Epidermal melanocyte (primary cell): ENCODE measurements around the gene SVOPL.
"Not testable (repeated sequence)": the region's sequence is repeated elsewhere in the genome, so short reads cannot be mapped to it uniquely, and the experiment has no call there.

Experiments
- DNase-seq: peaks from one replicate; pipeline ENCODE4 v3.0.0; 2011; ENCODE audit warnings: low spot score; ENCODE audit not compliant: insufficient read length

Gene SVOPL

GRCh38 chr7:138700857-138701536 is at the start of gene SVOPL:
Gene SVOPL, minus strand, starts transcription at chr7:138701362. Its CDS starts 22,317 bp downstream, at chr7:138679045.
- DNase-seq, result no peak

DNA sequence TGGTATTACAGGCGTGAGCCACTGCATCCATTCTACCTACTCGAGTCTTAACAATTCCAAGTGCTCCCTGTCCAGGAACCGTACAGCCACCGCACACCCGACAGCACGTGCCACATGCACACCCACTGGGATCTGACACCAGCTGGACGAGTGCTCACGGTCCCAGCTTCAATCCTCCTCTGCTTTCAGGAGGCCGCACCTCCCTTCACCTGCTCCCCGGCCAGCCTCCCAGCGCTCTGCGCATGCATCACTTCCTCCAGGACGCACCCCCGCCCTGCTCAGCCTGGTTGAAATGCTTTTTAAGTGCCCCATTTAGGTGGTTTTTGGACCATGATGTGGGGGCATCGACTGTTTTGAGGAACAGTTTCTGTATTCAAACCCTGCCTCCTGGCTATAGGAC is 49.3 kb upstream of the SVOPL start:
- no peak for DNase-seq

DNA sequence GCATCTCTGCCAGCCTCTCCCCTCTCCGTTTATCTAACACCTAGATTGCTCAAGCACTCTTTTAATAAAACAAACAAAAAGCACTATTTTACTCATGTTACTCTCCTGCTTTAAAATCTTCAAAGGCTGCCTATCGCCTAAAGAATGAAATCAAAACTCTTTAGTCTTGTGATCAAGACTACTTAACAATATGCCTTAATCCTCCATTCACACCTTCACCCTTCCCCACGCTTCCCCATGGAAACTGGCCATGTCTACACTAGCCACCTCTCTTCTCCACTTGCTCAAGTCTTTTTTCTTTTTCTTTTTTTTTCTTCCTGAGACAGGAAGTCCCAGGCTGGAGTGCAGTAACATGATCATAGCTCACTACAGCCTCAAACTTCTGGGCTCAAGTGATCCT is 48.8 kb upstream of the SVOPL start:
- no peak for DNase-seq

- DNase-seq, result no peak
Measured at GRCh38 chr7:138748666-138749065, 47.5 kb upstream of the SVOPL start.

GRCh38 chr7:138746073-138746472 is 44.9 kb upstream of the SVOPL start:
- DNase-seq, result no peak

DNA sequence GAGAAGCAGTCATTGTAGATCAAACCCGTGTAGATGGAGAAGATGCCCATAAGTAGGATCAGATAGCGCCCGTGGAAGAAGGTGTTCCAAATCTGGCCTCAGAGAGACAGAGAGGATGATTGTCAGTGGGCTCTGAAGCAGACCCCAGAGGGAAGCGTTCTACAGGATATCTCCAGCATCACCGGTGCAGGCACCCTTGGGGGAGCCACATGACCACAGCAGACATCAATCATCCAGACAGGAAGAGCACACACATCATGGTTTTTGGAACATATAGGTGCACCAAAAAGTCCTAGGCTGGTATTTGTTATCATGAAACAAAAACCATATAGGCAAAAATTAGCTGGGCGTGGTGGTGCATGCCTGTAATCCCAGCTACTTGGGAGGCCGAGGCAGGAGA is 44.0 kb upstream of the SVOPL start:
- DNase-seq, result no peak

DNA sequence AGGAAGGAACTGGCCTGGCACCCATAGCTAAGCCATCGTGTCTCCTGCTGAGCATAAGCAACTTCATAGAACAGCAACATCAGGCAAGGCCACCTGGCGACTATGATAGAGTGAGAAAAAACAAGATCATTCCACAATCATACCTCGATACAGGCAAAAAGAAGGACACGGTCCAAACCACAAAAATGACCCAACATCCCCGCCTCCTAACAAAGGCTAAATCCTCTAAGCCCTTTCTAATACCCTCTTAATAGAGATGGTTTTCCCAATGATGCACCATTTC is 40.2 kb upstream of the SVOPL start:
- DNase-seq, result no peak

DNA sequence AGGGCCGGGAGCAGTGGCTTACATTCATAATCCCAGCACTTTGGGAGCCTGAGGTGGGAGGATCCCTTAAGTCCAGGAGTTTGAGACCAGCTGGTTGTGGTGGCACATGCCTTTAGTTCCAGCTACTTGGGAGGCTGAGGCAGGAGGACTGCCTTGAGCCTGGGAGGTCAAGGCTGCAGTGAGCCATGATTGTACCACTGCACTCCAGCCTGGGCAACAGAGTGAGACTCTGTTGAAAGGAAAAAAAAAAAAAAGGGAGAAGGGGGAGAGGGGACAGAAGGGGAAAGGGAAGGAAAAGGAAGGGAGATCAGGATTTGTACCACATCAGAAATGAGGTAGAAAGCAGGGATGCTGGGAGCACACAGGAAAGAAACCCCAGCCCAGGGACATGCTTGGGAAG is 38.7 kb upstream of the SVOPL start:
- DNase-seq, result no peak

DNA sequence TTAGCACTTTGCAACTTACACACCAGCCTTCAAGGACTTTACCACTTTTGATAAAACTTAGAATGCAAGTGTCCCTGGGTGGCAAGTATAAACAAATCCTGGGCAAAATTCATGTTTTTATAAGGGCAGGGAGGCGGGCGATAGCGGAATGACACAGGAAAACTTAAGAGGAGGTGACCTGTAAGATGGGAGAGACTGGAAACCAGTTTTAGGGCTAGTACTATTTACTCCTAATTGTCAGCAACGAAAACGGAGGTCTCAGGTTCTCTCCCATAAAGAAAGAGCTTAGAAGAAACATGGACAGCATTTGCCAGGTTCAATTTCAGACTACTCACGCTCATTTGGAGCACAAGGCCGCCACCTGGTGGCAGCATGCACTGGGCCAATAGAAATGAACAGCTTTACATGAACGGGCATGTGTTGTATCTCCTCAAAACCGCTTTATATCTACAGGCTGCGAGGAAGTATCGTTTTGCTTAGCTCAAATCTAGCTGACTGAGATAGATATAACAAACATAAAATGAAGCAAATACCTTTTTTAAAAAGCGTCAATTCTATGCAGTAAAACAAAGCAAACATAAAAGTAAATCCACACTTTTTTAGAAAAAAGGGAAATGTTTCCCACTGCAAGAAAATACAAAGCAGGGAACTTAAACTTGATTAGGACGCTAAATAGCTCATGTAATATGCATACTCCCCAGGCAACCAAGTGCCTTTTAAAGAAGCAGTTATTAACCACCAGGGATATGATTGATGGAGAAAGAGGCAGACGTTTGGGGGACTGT is 37.6 kb upstream of the SVOPL start:
- peak; percentile 72 for DNase-seq

DNA sequence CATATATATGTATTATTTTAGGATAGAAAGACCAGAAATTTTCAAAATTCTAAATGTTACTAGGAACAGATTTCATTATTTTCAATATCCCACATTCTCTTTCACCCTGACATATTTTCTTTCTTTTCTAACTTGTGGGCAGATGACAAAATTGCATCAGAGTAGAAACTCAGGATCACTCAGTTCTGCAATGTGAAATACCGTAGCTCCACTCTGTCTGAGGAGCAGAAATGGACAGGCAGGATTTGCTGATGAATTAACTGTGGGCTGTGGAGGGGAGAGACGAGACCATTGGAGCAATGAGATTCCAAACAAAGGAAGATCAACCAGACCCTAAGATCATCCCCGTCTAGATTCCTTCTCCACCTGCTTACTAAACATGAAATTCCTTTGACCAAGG is 37.0 kb upstream of the SVOPL start:
- DNase-seq, result no peak

DNA sequence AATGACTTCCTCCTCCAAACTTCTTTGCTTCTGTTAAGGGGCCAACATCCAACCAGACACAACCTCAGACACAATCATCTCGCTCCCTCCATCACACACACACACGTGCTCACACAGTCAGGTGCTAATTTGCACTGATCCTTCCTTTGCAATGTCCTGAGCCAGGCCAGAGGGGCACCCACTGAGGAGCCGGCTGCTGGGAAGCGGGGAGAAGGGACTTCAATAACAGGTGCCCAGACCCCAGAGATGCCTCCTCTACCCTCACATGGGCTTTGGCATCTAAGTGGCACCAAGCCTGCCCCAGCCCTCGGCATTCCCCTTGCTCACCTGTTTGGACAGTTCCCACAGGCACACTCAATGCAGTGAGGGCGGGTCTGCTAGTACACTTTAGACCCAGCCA is 34.2 kb upstream of the SVOPL start:
- no peak for DNase-seq

- DNase-seq, result not testable (repeated sequence)
Measured at GRCh38 chr7:138731733-138732132, 30.6 kb upstream of the SVOPL start.

DNA sequence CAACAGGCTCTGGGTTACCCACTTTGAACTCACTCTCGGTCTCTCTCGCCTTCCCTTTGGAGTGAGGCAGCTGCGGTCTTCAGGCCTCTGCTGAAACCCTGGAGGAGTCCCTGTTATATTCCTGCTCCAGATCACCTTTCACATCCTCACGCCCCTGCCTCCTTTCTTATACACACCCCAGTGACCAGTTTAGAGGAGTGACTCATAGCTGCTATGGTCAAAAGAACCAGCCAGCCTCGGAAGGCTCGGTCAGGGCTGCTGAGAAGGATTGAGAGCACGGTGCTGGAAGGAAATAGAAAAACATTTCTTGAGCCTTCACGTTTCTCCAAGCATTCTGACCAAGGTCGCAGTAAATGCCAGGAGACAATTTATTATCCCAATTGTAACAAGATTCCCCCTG is 28.3 kb upstream of the SVOPL start:
- no peak for DNase-seq

DNA sequence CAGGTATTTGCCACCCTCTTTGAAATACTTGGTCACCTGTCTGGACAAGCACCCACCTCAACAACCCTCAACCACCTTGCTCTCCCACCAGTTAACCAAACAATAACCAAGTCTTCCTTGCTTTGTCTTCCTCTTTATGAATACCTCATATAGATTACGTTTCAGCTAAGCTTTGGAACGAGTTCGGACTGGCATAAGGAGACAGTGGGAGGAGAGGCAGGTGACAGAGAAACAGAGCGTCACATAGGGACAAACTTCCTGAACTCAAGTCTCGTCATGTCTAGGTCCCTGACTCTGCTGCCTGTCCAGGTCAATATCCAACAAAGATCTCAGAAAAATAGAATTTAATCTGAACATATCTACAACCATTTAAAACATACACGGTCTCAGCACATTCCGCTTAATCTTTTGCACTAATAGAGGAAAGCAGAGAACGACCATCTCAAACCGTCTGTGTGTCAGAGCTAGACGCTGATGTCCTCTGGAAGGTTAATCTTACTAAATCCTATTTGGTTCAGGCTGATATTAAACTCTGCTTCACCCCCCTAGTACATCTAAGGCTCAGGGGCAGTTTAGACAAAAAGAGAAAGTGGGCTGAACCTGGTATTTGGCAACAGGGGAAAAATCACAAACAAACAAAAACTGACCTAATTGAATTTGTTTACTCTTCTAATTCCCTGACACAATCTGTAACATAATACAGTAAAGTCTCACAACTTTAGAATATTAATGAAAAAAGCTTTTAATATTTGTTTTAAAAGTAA is 26.4 kb upstream of the SVOPL start:
- DNase-seq, result no peak

- DNase-seq, result no peak
Measured at GRCh38 chr7:138726288-138726687, 25.1 kb upstream of the SVOPL start.

GRCh38 chr7:138720286-138720685 is 19.1 kb upstream of the SVOPL start:
- DNase-seq, result no peak

GRCh38 chr7:138716889-138717288 is 15.7 kb upstream of the SVOPL start:
- no peak for DNase-seq

DNA sequence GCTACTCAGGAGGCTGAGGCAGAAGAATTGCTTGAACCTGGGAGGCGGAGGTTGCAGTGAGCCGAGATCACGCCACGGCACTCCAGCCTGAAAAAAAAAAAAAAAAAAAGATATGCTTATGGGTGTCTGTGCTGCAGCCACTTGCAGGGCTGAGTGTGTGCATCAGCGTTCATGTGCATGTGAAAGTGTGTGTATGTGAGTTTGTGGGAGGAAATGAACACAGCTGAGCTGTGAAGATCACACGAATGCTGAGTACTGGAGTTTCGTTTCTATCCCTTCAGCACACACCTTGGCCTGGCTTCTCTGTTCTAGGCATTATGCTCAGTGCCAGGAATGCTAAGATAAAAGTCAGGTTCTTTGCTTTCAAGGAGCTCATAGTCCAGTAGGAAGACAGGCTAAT is 12.0 kb upstream of the SVOPL start:
- no peak for DNase-seq

- DNase-seq, result no peak
Measured at GRCh38 chr7:138712652-138713051, 11.5 kb upstream of the SVOPL start.

DNA sequence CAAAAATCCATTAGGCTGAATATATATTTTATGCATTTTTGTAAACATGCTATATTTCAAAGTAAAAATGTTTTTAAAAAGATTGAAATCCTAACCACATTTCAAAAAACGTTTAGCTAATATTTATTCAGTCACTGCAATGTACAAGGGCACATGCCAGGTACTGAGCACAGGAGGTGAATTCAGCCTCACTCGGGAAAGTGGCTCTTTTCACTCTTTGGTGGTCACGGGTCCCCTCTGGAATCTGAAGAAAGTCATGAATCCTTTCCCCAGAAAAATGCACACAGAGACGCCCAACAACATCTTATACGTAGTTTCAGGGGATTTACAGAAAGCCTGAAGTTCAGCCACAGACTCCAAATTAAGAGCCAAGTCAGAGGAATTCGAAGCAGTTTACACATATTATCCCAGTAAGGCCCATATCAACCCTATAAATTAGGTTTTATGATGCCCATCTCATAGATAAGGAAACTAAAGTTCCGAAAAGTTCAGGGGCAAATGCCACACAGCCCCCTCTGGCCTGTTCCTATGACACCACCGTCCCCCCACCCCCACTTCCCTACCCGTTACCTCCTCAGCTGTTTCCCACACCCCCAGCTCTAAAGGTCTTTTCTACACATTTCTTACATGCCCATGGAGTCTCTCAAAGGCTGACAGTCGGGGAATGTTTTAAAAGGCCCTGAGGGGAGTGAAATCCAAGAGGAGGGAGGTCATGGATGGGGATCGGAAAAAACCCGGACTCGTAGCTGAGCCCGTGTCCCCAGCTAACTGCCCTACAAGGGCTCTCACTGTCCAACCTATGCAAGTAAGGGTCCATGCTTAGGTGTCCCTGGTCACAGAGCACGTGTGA is 9.6 kb upstream of the SVOPL start:
- no peak for DNase-seq

GRCh38 chr7:138705167-138705566 is 4.0 kb upstream of the SVOPL start:
- no peak for DNase-seq

GRCh38 chr7:138701537-138701923 is 368 bp upstream of the SVOPL start:
- DNase-seq, result no peak
